ENCODE results near the gene IRF5.

DNA sequence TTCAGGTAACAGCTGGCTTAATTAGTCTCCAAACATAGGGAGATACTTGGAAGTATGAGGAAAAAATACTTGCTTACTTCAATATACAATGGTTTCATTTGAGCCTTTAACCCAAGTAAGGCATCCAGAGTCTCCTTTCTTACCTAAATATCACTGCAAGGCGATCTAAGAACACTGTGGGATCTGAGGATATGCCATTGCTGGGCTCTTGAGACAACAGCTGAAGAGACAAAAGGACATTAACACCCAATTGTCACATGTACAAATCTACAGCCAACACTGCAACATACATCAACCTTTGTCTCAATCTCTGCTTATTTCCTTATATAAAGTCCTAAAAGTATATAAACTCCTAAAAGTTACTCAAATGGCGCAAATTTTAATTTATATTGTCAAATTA is 44.4 kb downstream of the IRF5 start:
- TF ChIP-seq, protein P1, sequence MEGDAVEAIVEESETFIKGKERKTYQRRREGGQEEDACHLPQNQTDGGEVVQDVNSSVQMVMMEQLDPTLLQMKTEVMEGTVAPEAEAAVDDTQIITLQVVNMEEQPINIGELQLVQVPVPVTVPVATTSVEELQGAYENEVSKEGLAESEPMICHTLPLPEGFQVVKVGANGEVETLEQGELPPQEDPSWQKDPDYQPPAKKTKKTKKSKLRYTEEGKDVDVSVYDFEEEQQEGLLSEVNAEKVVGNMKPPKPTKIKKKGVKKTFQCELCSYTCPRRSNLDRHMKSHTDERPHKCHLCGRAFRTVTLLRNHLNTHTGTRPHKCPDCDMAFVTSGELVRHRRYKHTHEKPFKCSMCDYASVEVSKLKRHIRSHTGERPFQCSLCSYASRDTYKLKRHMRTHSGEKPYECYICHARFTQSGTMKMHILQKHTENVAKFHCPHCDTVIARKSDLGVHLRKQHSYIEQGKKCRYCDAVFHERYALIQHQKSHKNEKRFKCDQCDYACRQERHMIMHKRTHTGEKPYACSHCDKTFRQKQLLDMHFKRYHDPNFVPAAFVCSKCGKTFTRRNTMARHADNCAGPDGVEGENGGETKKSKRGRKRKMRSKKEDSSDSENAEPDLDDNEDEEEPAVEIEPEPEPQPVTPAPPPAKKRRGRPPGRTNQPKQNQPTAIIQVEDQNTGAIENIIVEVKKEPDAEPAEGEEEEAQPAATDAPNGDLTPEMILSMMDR (IDR thresholded peaks at IDR 0.05; ENCODE audit: low read length) = no peak
- TF ChIP-seq EZH2 (optimal IDR thresholded peaks at IDR 0.05; ENCODE audit: low read depth, low read length) (no peak), EZH2phosphoT487 (IDR thresholded peaks at IDR 0.05; ENCODE audit: low read length) (no peak)

Data from MM.1S (cell line).